HUDEP-2 (cell line): ENCODE results near the gene SNX32.

Experiments
- DNase-seq, 76 experiments: peaks; one replicate each; lab custom pipeline; 2025; ENCODE audit not compliant: unreplicated experiment in 76 of 76; lab: John Stamatoyannopoulos, UW

SNX32 gene

GRCh38 chr11:65854852-65855837 lies 21.4 kb downstream of the SNX32 start:
- DNase-seq, result no peak

GRCh38 chr11:65855927-65856363 lies 22.2 kb downstream of the SNX32 start:
- DNase-seq, result no peak

- peak in 73 of 76 experiments; percentile 16 to 88 (median 71) for DNase-seq
Observed at GRCh38 chr11:65856689-65857499, 23.1 kb downstream of the SNX32 start.

DNA sequence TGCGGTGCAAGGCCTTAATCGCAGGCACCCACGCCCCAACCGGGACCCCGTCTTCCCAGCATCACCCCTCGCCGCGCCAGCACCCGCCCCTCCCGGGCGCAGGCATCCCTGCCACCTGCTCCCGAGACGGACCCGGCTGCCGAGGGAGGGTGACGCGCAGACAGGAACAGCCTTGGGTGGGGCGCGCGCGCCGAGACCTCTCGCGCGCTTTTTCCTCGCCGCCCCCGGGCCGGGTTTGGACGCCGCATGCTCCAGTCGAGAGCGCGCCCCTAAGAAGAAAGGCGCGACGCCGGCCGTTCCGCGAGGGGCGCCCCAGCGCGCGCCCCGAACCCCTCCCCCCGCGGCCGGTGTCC lies 23.7 kb downstream of the SNX32 start:
- DNase-seq, result peak in 33 of 76 experiments; percentile 13 to 67 (median 41)

GRCh38 chr11:65857853-65858680 lies 24.3 kb downstream of the SNX32 start, which contains the start of gene CFL1:
Gene CFL1, minus strand, starts transcription at chr11:65858180. Its CDS starts 81 bp downstream, at chr11:65858099.
- peak in 74 of 76 experiments; percentile 58 to 98 (median 95) for DNase-seq

GRCh38 chr11:65858681-65859087 lies 24.9 kb downstream of the SNX32 start:
- DNase-seq, result peak in 3 of 76 experiments; percentile 45 to 46 (median 45)

- DNase-seq, result peak in 75 of 76 experiments; percentile 52 to 98 (median 93)
Observed at GRCh38 chr11:65859095-65859811, 25.5 kb downstream of the SNX32 start.

DNA sequence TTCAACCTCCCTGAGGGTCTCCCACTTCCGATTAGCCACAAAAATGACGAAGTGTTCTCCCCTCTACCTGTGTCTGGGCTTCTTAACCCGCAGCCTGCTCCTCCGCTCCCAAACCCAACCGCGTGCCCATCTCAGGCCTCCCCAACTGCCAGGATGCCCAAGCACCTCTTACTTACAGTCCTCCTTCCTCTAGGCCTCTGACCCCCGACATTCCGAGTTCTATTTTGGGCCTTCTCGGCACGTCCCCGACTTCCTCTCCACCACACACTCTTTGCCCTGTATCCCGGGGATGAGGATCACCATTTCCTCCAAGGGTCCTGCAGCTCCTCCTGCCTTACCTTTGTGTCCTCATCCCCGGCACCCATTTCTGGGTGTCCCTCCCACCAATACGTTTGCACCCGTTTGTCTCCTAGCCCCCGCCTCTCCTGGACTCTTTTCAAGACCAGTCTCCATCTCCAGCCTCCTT lies 26.1 kb downstream of the SNX32 start:
- DNase-seq, result peak in 14 of 76 experiments; percentile 43 to 91 (median 53)

DNA sequence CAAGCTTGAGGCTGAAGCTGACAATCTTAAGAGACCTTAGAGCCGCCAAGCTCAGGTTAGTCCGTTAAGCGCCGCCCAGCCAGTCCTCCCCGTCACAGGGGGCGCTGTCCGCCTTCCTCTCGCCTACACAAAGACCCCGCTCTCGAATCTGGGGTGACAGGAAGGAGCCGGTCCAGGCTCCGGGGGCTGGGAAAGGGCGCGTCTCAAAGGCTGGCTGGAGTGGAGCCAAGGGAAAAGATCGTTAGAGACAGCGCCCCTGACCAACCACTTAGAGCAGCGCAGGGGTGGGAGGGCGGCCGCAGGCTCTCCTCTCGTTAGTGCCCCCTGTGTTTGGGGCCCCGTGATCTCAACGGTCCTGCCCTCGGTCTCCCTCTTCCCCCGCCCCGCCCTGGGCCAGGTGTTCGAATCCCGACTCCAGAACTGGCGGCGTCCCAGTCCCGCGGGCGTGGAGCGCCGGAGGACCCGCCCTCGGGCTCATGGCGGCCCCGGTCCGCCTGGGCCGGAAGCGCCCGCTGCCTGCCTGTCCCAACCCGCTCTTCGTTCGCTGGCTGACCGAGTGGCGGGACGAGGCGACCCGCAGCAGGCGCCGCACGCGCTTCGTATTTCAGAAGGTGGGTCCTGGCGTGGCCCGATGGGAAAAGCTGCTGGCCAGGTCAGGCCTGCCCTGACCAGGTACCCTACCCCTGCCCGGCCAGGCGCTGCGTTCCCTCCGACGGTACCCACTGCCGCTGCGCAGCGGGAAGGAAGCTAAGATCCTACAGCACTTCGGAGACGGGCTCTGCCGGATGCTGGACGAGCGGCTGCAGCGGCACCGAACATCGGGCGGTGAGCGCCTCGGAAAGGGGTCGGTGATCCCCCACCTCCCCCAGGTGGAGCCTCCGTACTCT lies 26.8 kb downstream of the SNX32 start, which contains the start of gene MUS81:
Gene MUS81 (plus strand): TSS at position 156 of the 887 bp plus-strand sequence. CDS start 321 bp downstream, at position 477.
- peak in 75 of 76 experiments; percentile 83 to 99 (median 96) for DNase-seq

DNA sequence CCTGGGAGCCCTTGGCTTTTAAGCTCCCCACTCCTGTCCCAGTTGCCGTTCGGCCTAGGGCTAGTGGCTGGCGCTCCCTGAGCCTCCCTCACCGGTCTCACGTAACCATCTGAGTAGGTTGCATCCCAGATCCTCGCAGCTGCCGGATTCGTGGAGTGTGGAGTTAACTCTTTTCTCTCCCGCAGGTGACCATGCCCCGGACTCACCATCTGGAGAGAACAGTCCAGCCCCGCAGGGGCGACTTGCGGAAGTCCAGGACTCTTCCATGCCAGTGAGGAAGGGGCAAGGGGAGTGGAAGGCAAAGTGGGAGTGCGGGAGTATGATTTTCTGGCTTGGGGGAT lies 27.4 kb downstream of the SNX32 start:
- no peak for DNase-seq

GRCh38 chr11:65861533-65862183 lies 27.9 kb downstream of the SNX32 start:
- DNase-seq, result no peak

DNA sequence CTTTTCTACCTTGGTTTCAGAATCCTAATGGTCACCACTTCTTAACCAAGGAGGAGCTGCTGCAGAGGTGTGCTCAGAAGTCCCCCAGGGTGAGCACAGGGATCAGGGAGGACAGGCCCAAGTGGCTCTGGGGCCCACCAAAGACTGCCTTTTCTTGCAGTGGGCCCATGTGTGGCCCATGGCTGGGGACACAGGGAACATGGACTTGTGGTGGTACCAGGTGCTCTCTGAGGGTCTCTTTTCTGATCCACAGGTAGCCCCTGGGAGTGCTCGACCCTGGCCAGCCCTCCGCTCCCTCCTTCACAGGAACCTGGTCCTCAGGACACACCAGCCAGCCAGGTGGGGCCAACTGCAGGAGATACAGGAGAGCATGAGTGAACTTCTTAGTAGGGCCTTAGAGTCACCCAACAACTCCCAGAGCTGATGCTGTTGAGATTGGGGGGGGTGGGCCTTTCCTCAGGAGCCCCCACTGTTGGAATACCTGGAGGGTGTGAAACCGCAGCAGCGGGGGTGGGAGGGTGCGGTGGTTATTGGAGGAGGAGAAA lies 28.5 kb downstream of the SNX32 start:
- DNase-seq, result no peak

DNA sequence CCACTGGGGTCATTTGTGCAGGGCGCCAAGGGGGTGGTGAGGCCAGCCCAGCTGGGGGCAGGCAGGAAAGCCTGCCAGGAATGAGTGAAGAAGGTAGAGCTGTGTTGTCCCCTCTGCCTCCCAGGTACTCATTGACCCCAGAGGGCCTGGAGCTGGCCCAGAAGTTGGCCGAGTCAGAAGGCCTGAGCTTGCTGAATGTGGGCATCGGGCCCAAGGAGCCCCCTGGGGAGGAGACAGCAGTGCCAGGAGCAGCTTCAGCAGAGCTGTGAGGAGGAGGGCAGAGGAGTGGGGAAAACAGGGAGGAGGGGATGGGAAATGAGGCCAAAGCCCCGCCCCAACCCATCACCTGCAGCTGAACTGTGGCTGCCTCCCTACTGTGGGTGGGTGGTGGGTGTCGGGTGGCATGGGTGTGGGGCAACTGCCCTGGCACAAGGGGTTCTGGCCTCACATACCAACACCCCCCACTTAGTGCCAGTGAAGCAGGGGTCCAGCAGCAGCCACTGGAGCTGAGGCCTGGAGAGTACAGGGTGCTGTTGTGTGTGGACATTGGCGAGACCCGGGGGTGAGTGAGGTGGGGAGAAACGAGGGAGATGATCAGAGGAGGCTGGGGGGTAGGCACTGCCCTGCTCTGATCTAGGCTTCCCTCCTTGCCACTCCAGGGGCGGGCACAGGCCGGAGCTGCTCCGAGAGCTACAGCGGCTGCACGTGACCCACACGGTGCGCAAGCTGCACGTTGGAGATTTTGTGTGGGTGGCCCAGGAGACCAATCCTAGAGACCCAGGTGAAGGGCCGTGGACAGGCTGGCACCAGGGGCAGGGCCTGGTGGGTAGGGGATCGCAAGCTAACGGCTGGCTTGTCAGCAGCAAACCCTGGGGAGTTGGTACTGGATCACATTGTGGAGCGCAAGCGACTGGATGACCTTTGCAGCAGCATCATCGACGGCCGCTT lies 29.5 kb downstream of the SNX32 start:
- DNase-seq, result no peak

DNA sequence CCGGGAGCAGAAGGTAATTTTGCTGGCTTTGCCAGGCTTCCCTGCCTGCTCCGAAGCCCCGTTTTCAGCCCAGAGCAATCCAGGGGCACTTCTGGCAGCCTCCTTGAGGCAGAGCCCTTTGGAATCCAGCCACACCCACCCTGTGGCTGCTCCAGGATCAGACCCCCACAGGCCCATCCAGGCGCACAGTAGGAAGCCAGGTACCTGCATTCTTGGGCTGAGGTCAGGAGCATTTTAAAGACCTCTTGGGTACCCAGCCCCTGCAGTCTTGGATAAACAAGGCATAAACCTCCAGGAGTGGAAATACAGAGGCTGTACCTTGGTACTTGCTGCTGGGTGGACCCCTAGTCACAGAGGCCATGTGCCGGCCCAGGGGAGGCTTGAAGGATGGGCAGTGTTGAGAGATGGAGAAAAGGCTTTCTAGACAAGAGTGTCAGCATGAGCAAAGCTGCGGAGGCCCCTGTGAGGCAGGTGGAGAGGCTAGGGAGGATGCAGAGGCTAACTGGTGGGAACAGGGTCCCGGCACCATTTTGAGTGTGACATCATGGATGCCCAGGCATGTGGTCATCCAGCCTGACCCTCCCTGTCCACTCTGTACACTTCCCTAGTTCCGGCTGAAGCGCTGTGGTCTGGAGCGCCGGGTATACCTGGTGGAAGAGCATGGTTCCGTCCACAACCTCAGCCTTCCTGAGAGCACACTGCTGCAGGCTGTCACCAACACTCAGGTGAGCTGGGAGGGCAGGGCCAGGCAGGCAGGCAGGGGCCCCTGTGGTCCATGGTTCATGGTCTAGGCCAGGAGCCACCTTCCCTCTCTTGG lies 30.3 kb downstream of the SNX32 start:
- no peak for DNase-seq

GRCh38 chr11:65864706-65865471 lies 31.1 kb downstream of the SNX32 start:
- no peak for DNase-seq
